Activated T-cell treated with anti-CD3 and anti-CD28 coated beads for 48 hours (primary cell): Measurements from ENCODE around the gene ELAC1.
"Not testable (repeated sequence)": the region's sequence is repeated elsewhere in the genome, so short reads cannot be mapped to it uniquely, and the experiment has no call there.

Source experiments
- DNase-seq: peaks from one replicate; pipeline ENCODE4 v3.0.0-alpha.2; 2020; ENCODE audit warnings: low read depth

The ELAC1 gene, protein sequence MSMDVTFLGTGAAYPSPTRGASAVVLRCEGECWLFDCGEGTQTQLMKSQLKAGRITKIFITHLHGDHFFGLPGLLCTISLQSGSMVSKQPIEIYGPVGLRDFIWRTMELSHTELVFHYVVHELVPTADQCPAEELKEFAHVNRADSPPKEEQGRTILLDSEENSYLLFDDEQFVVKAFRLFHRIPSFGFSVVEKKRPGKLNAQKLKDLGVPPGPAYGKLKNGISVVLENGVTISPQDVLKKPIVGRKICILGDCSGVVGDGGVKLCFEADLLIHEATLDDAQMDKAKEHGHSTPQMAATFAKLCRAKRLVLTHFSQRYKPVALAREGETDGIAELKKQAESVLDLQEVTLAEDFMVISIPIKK

DNA sequence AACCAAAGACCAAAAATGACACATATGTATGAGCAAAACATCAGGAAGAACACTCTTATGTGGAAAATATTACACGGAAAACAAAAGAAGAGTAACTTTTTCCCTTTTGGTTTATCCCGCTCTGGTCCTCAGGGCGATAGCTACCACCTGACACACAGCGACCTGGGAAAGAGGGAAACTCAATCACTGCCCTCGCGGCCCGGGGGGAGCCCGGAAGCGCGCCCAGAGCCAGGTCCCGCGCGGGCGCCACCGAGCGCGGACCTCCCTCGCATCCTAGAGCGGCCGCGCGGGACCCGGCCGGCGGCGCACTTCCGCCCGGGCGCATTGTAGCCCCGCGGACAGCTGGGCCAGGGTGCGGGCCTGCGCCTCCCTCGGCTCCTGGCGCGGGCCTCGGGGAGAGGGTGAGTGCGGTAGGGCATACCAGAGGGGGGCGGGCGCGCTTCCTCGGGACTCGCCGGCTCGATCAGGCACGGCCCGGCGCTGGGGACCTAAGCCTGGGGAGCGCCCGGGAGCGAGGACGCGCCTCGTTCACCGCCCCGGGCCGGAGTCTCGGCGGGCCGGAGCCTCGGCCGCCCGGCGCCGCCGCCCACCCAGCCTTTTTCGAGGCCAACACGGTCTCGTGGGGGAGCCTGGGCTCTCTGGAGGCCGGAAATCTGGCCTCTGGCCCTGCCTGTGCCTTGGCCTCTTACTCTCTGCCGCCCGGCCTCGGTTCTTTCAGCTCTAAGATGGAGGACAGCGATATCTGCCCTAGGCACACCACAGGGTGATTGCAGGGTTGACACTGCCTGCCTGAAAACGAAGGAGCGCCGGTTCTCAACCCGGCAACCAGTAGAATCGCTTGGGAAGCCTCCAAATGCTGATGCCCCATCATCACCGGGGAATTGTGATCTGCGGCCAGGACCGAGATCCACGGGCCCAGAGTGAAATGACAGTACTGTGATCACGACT lies at the start of gene ELAC1:
Gene ELAC1 (plus strand): TSS at position 327 of the 948 bp plus-strand sequence. CDS start 6,365 bp downstream, outside the sequence.
- DNase-seq, result peak; percentile 69

GRCh38 chr18:50918153-50918552 lies 49.7 kb upstream of the ELAC1 start:
- DNase-seq, result no peak

- DNase-seq, result no peak
Observed at GRCh38 chr18:50924372-50924771, 43.5 kb upstream of the ELAC1 start.

DNA sequence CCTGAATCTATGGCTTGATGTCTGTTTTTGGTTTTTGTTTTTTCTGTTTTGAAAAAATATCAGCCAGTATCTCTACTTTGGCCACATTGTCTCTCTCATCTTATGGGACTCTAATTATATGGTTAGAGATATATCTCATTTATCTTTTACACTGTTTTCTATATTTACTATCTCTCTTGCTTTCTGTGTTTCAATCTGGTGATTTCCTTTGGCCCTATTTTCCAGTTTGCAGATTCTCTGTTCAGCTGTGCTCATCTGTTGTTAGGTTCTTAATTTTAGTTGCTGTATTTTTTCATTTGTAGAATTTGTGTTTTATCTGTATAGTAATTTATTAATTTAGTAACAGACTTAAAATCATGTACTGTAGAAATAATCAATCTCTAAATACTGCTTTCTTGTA lies 41.3 kb upstream of the ELAC1 start:
- DNase-seq, result no peak

DNA sequence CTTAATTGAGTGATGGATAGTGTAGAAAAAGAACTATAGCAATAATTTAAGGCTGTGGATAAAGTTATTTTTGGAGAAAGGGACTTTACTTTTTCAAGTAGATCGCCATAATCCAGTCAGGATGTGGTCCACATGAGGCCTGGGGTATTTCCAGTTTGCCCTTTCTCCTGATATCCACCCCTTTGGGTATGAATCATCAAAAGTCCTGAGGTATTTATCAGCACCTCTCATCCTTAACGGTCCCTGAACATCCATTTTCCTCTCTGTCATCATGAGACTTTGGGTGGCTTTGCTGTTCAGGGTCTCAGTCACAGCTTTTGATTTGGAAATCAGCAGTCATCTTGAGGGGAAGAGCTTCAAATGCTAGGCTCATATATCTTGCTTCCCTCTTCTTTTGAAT lies 39.3 kb upstream of the ELAC1 start:
- no peak for DNase-seq

DNA sequence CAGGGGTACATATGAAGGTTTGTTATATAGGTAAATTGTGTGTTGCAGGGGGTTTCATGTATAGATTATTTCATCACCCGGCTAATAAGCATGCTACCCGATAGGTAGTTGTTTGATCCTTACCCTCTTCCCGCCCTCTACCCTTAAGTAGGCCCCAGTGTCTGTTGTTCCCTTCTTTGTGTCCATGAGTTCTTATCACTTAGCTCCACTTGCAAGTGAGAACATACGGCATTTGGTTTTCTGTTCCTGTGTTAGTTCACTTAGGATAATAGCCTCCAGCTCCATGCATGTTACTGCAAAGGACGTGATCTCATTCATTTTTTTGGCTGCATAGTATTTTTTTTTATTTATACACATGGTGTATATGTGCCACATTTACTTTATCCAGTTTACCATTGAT lies 34.2 kb upstream of the ELAC1 start:
- DNase-seq, result no peak

DNA sequence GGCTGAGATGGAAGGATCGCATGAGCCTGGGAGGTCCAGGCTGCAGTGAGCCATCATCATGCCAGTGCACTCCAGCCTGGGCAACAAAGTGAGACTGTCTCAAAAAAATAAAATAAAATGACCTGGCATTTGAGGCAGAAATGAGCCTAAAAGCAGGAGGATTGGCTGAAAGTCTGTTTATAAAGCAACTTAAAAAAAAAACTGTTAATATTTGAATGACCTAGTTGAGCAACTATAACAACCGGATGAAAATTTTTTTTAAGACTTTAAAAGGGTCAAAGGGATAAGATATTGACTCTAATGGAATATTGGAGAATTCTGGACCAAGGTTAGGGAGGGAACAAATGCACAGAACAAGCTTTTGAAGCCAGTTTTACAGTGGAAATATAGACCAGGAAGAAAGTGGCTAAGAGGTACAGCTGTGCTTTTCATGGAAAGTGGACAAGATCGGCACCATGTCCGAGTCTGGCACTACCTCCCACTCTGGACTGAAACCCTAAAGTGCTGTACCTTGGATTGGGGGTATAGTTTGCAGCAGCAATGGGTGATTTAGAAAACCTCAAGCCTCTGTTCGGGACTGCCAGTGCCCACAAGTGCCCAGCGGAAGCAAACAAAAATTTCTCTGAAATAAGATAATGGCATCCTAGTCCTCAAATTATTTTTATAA lies 33.2 kb upstream of the ELAC1 start:
- no peak for DNase-seq

- DNase-seq, result no peak
Observed at GRCh38 chr18:50935493-50936191, 32.2 kb upstream of the ELAC1 start.

DNA sequence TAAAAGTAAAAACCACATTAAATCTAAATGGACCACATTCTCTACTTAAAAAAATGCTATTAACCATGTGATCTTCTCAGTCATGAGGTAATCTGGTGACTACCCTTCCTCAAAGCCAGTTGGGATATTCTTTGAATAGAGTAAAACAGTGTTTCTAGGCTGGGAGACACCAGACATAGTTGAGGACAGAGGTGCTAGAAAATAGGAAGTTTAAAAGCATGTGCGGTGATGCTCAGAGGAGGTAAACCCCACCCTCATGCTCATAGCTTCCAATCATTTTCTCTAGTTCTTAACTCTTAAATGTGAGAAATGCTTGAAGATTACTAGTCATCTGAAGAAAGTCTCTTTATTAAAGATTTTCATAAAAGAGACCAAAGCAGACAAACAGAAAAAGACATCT lies 30.7 kb upstream of the ELAC1 start:
- no peak for DNase-seq

- no peak for DNase-seq
Observed at GRCh38 chr18:50938912-50939311, 28.9 kb upstream of the ELAC1 start.

DNA sequence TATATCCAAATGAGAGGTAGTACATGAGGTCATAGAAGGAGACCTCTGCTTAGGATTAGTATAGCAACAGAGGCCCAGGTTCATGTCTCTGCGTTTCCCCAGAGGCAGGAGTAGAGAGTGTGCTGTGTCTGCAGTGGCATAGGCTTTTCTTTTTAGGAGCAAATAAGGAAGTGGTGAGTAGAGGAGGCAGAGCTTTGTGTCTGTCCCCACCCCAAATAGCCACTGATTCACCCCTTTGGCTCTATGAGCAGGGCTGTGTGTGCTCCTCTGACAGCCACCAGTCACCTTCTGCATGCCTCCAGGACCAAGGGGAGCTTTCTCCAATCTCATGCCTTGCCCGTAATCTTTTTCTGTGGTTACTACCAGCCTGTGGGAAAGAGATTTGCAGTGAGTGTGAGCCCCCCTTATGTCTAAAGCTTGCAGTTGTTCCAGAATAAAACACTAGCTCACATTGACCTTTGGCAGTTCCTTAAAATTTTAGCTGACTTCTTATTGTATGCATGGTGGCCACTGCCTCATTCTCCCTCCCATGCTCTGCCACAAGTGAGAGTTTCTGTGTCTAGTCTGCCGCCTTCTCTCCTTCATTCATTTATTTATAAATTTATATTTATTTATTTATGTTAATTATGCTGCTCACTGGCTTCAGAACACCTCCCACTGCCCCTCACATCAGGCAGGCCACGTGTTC lies 23.5 kb upstream of the ELAC1 start:
- DNase-seq, result no peak

- not testable (repeated sequence) for DNase-seq
Observed at GRCh38 chr18:50945918-50946317, 21.9 kb upstream of the ELAC1 start.

GRCh38 chr18:50947899-50948298 lies 19.9 kb upstream of the ELAC1 start:
- no peak for DNase-seq

DNA sequence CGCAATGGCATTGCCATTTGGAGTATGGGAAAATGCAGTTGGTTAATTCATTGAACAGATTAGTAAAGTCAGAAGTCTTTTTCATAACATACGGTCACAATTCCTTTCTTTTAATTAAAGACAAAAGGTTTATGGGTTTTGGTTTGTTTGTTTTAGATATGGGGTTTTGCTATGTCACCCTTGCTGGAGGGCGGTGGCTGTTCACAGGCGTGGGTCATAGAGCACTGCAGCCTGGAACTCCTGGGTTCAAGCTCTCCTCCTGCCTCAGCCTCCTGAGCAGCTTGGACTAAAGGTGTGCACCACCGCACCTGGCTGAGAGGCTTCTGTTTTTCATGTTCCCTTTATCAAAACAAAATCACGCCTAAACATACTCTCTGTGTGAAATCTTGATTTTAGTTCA lies 18.7 kb upstream of the ELAC1 start:
- no peak for DNase-seq

- no peak for DNase-seq
Observed at GRCh38 chr18:50950626-50951025, 17.2 kb upstream of the ELAC1 start.

DNA sequence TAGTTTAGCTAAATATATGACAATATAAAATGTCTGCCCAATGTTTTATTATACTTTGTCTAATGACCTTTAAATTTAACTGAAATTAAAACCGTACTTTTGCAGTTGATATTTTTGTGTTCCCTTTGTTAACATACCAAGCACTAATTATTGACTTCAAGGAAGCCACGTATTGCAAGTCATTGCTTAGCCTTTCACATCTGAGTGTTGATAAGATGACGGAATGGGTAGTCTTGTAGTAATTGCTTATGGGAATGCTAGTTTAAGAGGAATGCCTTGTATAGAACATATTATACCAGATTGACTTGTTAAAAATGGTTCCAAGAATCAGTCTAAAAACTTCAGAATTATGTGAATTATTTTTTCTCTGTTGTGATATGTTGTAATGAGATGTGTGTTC lies 14.0 kb upstream of the ELAC1 start:
- DNase-seq, result no peak

DNA sequence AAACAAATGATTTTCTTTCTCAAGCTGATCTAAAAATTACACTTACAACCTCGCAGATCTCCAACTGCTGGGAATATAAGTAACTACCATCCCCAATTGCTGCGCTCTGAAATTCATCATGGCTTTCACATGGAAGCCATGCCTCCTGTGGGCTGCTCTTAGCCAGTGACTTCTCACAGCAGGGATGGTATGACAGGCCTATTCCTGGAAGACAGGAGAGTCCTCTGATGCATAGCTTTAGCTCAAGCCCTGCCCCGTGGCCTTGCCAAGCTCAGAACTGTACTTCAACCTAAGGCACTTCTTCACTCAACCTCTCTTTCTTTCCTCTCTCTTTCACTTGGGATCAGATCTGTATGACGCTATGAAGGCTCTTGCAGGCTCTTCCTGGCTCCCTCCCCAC lies 12.6 kb upstream of the ELAC1 start:
- no peak for DNase-seq

- DNase-seq, result no peak
Observed at GRCh38 chr18:50956116-50956515, 11.7 kb upstream of the ELAC1 start.

GRCh38 chr18:50961974-50962373 lies 5.9 kb upstream of the ELAC1 start:
- no peak for DNase-seq

DNA sequence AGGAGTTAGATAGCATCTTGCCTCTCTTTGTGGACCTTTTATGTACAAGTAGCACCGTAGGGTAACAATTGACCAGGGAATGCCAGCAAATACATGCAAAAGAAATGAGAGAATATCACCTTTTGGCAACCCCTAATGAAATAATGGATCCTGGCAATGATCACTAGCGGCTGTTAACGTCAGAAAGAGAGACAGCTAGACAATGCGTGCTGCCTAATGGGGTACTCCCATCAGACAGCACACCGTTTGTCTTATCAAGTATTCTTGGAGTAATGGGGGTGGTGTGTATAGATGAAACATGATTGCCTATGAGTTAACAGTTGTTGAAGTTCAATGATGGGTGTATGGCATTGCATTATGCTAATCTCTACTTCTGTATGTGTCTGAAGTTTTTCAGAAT lies 1.6 kb downstream of the ELAC1 start:
- no peak for DNase-seq

DNA sequence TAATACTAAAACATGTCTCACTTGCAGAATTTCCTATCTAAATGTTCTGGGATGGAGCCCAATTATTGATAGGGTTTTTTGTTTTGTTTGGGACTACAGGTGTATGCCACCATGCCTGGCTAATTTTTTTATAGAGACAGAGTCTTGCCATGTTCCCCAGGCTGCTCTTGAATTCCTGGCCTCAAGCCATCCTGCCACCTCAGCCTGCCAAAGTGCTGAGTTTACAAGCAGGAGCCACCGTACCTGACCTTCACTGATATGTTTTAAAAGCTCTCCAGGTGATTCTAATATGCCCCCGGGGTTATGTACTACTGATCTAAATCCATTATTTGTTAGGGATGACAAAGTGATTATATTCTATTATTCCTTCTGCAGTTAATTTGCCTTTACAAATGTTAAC lies 2.2 kb downstream of the ELAC1 start:
- DNase-seq, result no peak
